GM18868 (cell line): ENCODE results near the gene FGFR1OP2.
"Not testable (repeated sequence)": the region's sequence is repeated elsewhere in the genome, so short reads cannot be mapped to it uniquely, and the experiment has no call there.

Experiments
- ATAC-seq: cut with Tn5 transposase; IDR thresholded peaks from one replicate; pipeline ENCODE4 v1.9.1; 2021; ENCODE audit warnings: mild to moderate bottlenecking, moderate library complexity; ENCODE audit not compliant: unreplicated experiment

The FGFR1OP2 gene

GRCh38 chr12:26940516-26941214 is 2.4 kb downstream of the FGFR1OP2 start:
- ATAC-seq: no peak

GRCh38 chr12:26941215-26941594 is 2.9 kb downstream of the FGFR1OP2 start:
- no peak for ATAC-seq

GRCh38 chr12:26948309-26948708 is 10.0 kb downstream of the FGFR1OP2 start:
- no peak for ATAC-seq

- ATAC-seq: no peak
Observed at GRCh38 chr12:26953447-26953846, 15.2 kb downstream of the FGFR1OP2 start.

- no peak for ATAC-seq
Observed at GRCh38 chr12:26954027-26954426, 15.8 kb downstream of the FGFR1OP2 start.

GRCh38 chr12:26961391-26961790 is 23.1 kb downstream of the FGFR1OP2 start:
- ATAC-seq: not testable (repeated sequence)

- ATAC-seq: no peak
Observed at GRCh38 chr12:26961803-26962202, 23.5 kb downstream of the FGFR1OP2 start.

- ATAC-seq: no peak
Observed at GRCh38 chr12:26963413-26963812, 25.1 kb downstream of the FGFR1OP2 start.

- ATAC-seq: no peak
Observed at GRCh38 chr12:26966842-26967241, 28.6 kb downstream of the FGFR1OP2 start.

GRCh38 chr12:26970136-26970535 is 31.9 kb downstream of the FGFR1OP2 start:
- ATAC-seq: no peak

- peak; percentile 100 for ATAC-seq
Observed at GRCh38 chr12:26971963-26972362, 33.7 kb downstream of the FGFR1OP2 start.

- no peak for ATAC-seq
Observed at GRCh38 chr12:26976687-26977086, 38.4 kb downstream of the FGFR1OP2 start.

- no peak for ATAC-seq
Observed at GRCh38 chr12:26978801-26979200, 40.5 kb downstream of the FGFR1OP2 start.

- no peak for ATAC-seq
Observed at GRCh38 chr12:26979733-26980132, 41.5 kb downstream of the FGFR1OP2 start.

- ATAC-seq: no peak
Observed at GRCh38 chr12:26982866-26983265, 44.6 kb downstream of the FGFR1OP2 start.

- no peak for ATAC-seq
Observed at GRCh38 chr12:26987634-26988424, 49.6 kb downstream of the FGFR1OP2 start.

GRCh38 chr12:26988703-26989102 is 50.4 kb downstream of the FGFR1OP2 start:
- ATAC-seq: no peak

GRCh38 chr12:26989873-26990272 is 51.6 kb downstream of the FGFR1OP2 start:
- ATAC-seq: no peak

GRCh38 chr12:26991826-26992225 is 53.6 kb downstream of the FGFR1OP2 start:
- ATAC-seq: no peak

- ATAC-seq: no peak
Observed at GRCh38 chr12:26994109-26994508, 55.8 kb downstream of the FGFR1OP2 start.

GRCh38 chr12:26995706-26996105 is 57.4 kb downstream of the FGFR1OP2 start:
- no peak for ATAC-seq

GRCh38 chr12:26997003-26997402 is 58.7 kb downstream of the FGFR1OP2 start:
- ATAC-seq: no peak
